ENCODE results near the gene KIF26A. TPM values are rescaled to one million over a fixed set of nuclear protein-coding genes. Genes with fewer than 3 reads are reported as not detected.

Gene KIF26A
- polyA plus RNA-seq, 1 donor from 2014 or later: 11.2 TPM

GRCh38 chr14:104172880-104173279 lies 34.5 kb downstream of the KIF26A start:
- H3K36me3 ChIP-seq (ENCODE audit: insufficient read depth, low read length): no peaks in the 10 kb centered on the region
- TF ChIP-seq EP300 (conservative IDR thresholded peaks at IDR 0.05; ENCODE audit: poor library complexity, severe bottlenecking) (no peak), CTCF (IDR thresholded peaks at IDR 0.05; ENCODE audit: poor library complexity, severe bottlenecking) (no peak), POLR2AphosphoS5 (IDR thresholded peaks at IDR 0.05) (no peak), EZH2 (IDR thresholded peaks at IDR 0.05; ENCODE audit: borderline replicate concordance, insufficient read depth, low read length, poor library complexity, severe bottlenecking) (no peak), TAF1 (IDR thresholded peaks at IDR 0.05; ENCODE audit: low read depth) (no peak), RAD21 (conservative IDR thresholded peaks at IDR 0.05) (no peak), MXI1 (conservative IDR thresholded peaks at IDR 0.05; ENCODE audit: poor library complexity, severe bottlenecking) (no peak), SMC3 (conservative IDR thresholded peaks at IDR 0.05; ENCODE audit: poor library complexity) (no peak), REST (IDR thresholded peaks at IDR 0.05; ENCODE audit: borderline replicate concordance) (no peak)

GRCh38 chr14:104174051-104174450 lies 35.7 kb downstream of the KIF26A start:
- no peaks in the 10 kb centered on the region for H3K9me2 ChIP-seq (ENCODE audit: insufficient read depth, low read length)
- H3K27ac ChIP-seq (ENCODE audit: low read length): no peak overlapping the region
- H3K79me2 ChIP-seq (replicated peaks; ENCODE audit: insufficient read depth, low read length): no peaks in the 10 kb centered on the region
- H3F3A ChIP-seq (ENCODE audit: insufficient read depth, low read length, poor library complexity, severe bottlenecking): no peaks in the 10 kb centered on the region
- no peaks in the 10 kb centered on the region for H3K9me3 ChIP-seq (ENCODE audit: low read length)
- no peaks in the 10 kb centered on the region for H3K36me3 ChIP-seq (ENCODE audit: insufficient read depth, low read length)
- no peak overlapping the region for H2AFZ ChIP-seq (ENCODE audit: low read depth, low read length)
- no peaks in the 10 kb centered on the region for H3K27me3 ChIP-seq (ENCODE audit: insufficient read depth, low read depth, low read length)
- H4K20me1 ChIP-seq (ENCODE audit: insufficient read depth): no peaks in the 10 kb centered on the region
- TF ChIP-seq POLR2AphosphoS5 (IDR thresholded peaks at IDR 0.05) (no peak), EP300 (conservative IDR thresholded peaks at IDR 0.05; ENCODE audit: poor library complexity, severe bottlenecking) (no peak), CTCF (IDR thresholded peaks at IDR 0.05; ENCODE audit: poor library complexity, severe bottlenecking) (no peak), TAF1 (IDR thresholded peaks at IDR 0.05; ENCODE audit: low read depth) (no peak), REST (IDR thresholded peaks at IDR 0.05; ENCODE audit: borderline replicate concordance) (no peak), MXI1 (conservative IDR thresholded peaks at IDR 0.05; ENCODE audit: poor library complexity, severe bottlenecking) (no peak), EZH2 (IDR thresholded peaks at IDR 0.05; ENCODE audit: borderline replicate concordance, insufficient read depth, low read length, poor library complexity, severe bottlenecking) (no peak), SMC3 (conservative IDR thresholded peaks at IDR 0.05; ENCODE audit: poor library complexity) (no peak), RAD21 (conservative IDR thresholded peaks at IDR 0.05) (no peak)
- no peak overlapping the region for H3K4me3 ChIP-seq (ENCODE audit: low read length)
- no peak overlapping the region for H3K4me2 ChIP-seq (ENCODE audit: low read length)
- H3K9ac ChIP-seq (ENCODE audit: low read length): no peak overlapping the region

More at GRCh38 chr14:104172880-104173279, 34.5 kb downstream of the KIF26A start:
- Histone ChIP-seq H3K27me3 (ENCODE audit: insufficient read depth, low read depth, low read length) (no peaks in the 10 kb centered on the region), H3K9ac (ENCODE audit: low read length) (no peak overlapping the region), H3K4me2 (ENCODE audit: low read length) (no peak overlapping the region), H4K20me1 (ENCODE audit: insufficient read depth) (no peaks in the 10 kb centered on the region), H3F3A (ENCODE audit: insufficient read depth, low read length, poor library complexity, severe bottlenecking) (no peaks in the 10 kb centered on the region), H3K9me3 (ENCODE audit: low read length) (no peaks in the 10 kb centered on the region), H3K79me2 (replicated peaks; ENCODE audit: insufficient read depth, low read length) (no peaks in the 10 kb centered on the region), H2AFZ (ENCODE audit: low read depth, low read length) (no peak overlapping the region), H3K4me3 (ENCODE audit: low read length) (no peak overlapping the region), H3K27ac (ENCODE audit: low read length) (no peak overlapping the region), H3K9me2 (ENCODE audit: insufficient read depth, low read length) (no peaks in the 10 kb centered on the region)
